Cardiac muscle cell (in vitro differentiated cells and primary cell): ENCODE data around the gene CCDC12. TPM values are rescaled to one million over a fixed set of nuclear protein-coding genes. Genes with fewer than 3 reads are reported as not detected.

Source experiments
- DNase-seq, 2 donors: peaks; one replicate each; pipeline versions ENCODE4 v3.0.0 to v3.0.0-alpha.2; 2010 to 2017; ENCODE audit warnings: low read depth in 1 of 2, low spot score in 1 of 2
- H3K27ac ChIP-seq: fragments of 200-600 bp; sonication (generic); 2 replicates; pipeline ENCODE4 v1.5.1; 2016
- H3K27me3 ChIP-seq: fragments of 200-600 bp; sonication (generic); 2 replicates; pipeline ENCODE4 v1.6.0; 2016; ENCODE audit warnings: control low read depth
- H3K36me3 ChIP-seq: fragments of 200-600 bp; sonication (generic); 2 replicates; pipeline ENCODE4 v1.5.1; 2016; ENCODE audit warnings: control low read depth
- H3K4me1 ChIP-seq: fragments of 200-600 bp; sonication (generic); 2 replicates; pipeline ENCODE4 v1.8.1; 2017; ENCODE audit warnings: low read depth, mild to moderate bottlenecking, mixed run types
- H3K4me3 ChIP-seq: fragments of 200-600 bp; sonication (generic); 2 replicates; pipeline ENCODE4 v1.5.1; 2016; ENCODE audit warnings: mild to moderate bottlenecking
- H3K9me3 ChIP-seq: fragments of 200-600 bp; sonication (generic); 2 replicates; pipeline ENCODE4 v1.5.1; 2017; ENCODE audit warnings: low read depth, mild to moderate bottlenecking, control low read depth
- CTCF ChIP-seq: IDR thresholded peaks from 2 replicates; pipeline ENCODE4 v1.5.1; 2012; ENCODE audit warnings: low read depth, mild to moderate bottlenecking, low read length
- polyA plus RNA-seq: library from polyadenylated mRNA; unstranded; fragments of >200 nt; fragmentation: Nextera tagmentation; extraction: Ambion mirVana; gene quantifications from 2 replicates; pipeline ENCODE4 v1.2.1, GENCODE V29; 2016
- total RNA-seq: library from RNA; depleted of rRNA; stranded (reverse); fragments of >200 nt; gene quantifications from 2 replicates; pipeline ENCODE4 v1.2.3, GENCODE V29; 2016

The CCDC12 gene
- total RNA-seq = 43.9 and 53.8 TPM in 2 replicates
- 73.1 and 78.4 TPM in 2 replicates for polyA plus RNA-seq

- no peaks in the 10 kb centered on the region for H3K36me3 ChIP-seq
- no peak for TF ChIP-seq CTCF
- peaks cover 10% of the 10 kb centered on the region for H3K4me1 ChIP-seq
- H3K4me3 ChIP-seq = peak within 1 kb of the TSS; percentile 91
- H3K27me3 ChIP-seq = no peaks in the 10 kb centered on the region
- H3K9me3 ChIP-seq = no peaks in the 10 kb centered on the region
- DNase-seq = peak; percentile 98 to 99
- H3K27ac ChIP-seq = peak within 1 kb of the TSS; percentile 98
Observed at GRCh38 chr3:46976326-46977190, at the start of gene CCDC12. Gene CCDC12, minus strand, starts transcription at chr3:46976745. Its CDS starts 13 bp downstream, at chr3:46976732.

GRCh38 chr3:47024932-47025331 is 48.4 kb upstream of the CCDC12 start:
- Histone ChIP-seq H3K36me3 (peaks cover 9% of the 10 kb centered on the region), H3K27me3 (no peaks in the 10 kb centered on the region), H3K9me3 (no peaks in the 10 kb centered on the region), H3K4me3 (no peak overlapping the region), H3K27ac (no peak overlapping the region), H3K4me1 (peaks cover 13% of the 10 kb centered on the region)
- no peak for TF ChIP-seq CTCF
- peak in 1 of 2 donors; percentile 30 for DNase-seq

GRCh38 chr3:47022641-47023071 is 46.1 kb upstream of the CCDC12 start:
- Histone ChIP-seq H3K4me1 (peaks cover 4% of the 10 kb centered on the region), H3K27ac (peak overlapping the region; percentile 60), H3K27me3 (no peaks in the 10 kb centered on the region), H3K36me3 (peaks cover 20% of the 10 kb centered on the region), H3K9me3 (no peaks in the 10 kb centered on the region), H3K4me3 (no peak overlapping the region)
- TF ChIP-seq CTCF = no peak
- peak; percentile 13 to 37 for DNase-seq

GRCh38 chr3:47020311-47020710 is 43.8 kb upstream of the CCDC12 start:
- DNase-seq = no peak
- H3K27ac ChIP-seq = no peak overlapping the region

GRCh38 chr3:47019201-47019600 is 42.7 kb upstream of the CCDC12 start:
- peaks cover 4% of the 10 kb centered on the region for H3K4me1 ChIP-seq
- no peaks in the 10 kb centered on the region for H3K9me3 ChIP-seq
- no peak overlapping the region for H3K27ac ChIP-seq
- DNase-seq = no peak
- no peaks in the 10 kb centered on the region for H3K27me3 ChIP-seq
- no peak overlapping the region for H3K4me3 ChIP-seq
- TF ChIP-seq CTCF = no peak
- peaks cover 29% of the 10 kb centered on the region for H3K36me3 ChIP-seq

More at GRCh38 chr3:47020311-47020710, 43.8 kb upstream of the CCDC12 start:
- H3K36me3 ChIP-seq = peaks cover 29% of the 10 kb centered on the region
- H3K27me3 ChIP-seq = no peaks in the 10 kb centered on the region
- TF ChIP-seq CTCF = no peak
- H3K9me3 ChIP-seq = no peaks in the 10 kb centered on the region
- H3K4me3 ChIP-seq = no peak overlapping the region
- H3K4me1 ChIP-seq = peaks cover 4% of the 10 kb centered on the region
